Caco-2 (cell line): ENCODE data around the gene WEE2. TPM values are rescaled to one million over a fixed set of nuclear protein-coding genes. Genes with fewer than 3 reads are reported as not detected.

ENCODE experiments used
- BruUV-seq: library from RNA; stranded (reverse); fragments of 400-500 nt; replicated peaks from 2 replicates; lab custom pipeline; 2021; lab: Mats Ljungman, UMichigan
- CTCF ChIA-PET: fragments of 300-600 bp; sonication (Branson Sonifier 250); formaldehyde crosslinking; loops from one replicate; lab custom pipeline; 2022; ENCODE audit warnings: antibody characterized with exemption; lab: Charles Lee
- POLR2A ChIA-PET: fragments of 300-600 bp; sonication (Branson Sonifier 250); formaldehyde crosslinking; loops from one replicate; lab custom pipeline; 2022; ENCODE audit warnings: antibody characterized with exemption; lab: Charles Lee
- DNase-seq, 2 experiments: peaks; one replicate each; pipeline versions ENCODE4 v3.0.0 to v3.0.0-alpha.2; 2020 to 2022
- H3K27me3 ChIP-seq: replicated peaks from 2 replicates; pipeline ENCODE4 v1.6.0; 2011; ENCODE audit warnings: low read length; ENCODE audit not compliant: control insufficient read depth, insufficient read depth
- H3K36me3 ChIP-seq: 2 replicates; pipeline ENCODE4 v1.5.1; 2011; ENCODE audit warnings: low read length; ENCODE audit not compliant: control insufficient read depth, insufficient read depth
- H3K4me1 ChIP-seq: fragments of 250-450 bp; sonication (Bioruptor Pico); 2 replicates; pipeline ENCODE4 v1.5.1; 2020; ENCODE audit warnings: mild to moderate bottlenecking
- H3K4me3 ChIP-seq: 2 replicates; pipeline ENCODE4 v1.5.1; 2011; ENCODE audit warnings: low read depth, mild to moderate bottlenecking, control low read depth, low read length
- H3K9me3 ChIP-seq: fragments of 250-450 bp; sonication (Bioruptor Pico); 2 replicates; pipeline ENCODE4 v1.5.1; 2020; ENCODE audit warnings: mild to moderate bottlenecking, moderate library complexity
- H3K27ac Mint-ChIP-seq: one replicate; pipeline ENCODE4 v1.8.0; 2022; ENCODE audit warnings: mixed read lengths; ENCODE audit not compliant: unreplicated experiment
- H3K27me3 Mint-ChIP-seq: one replicate; pipeline ENCODE4 v1.8.0; 2022; ENCODE audit warnings: mixed read lengths; ENCODE audit not compliant: insufficient read depth, unreplicated experiment
- H3K36me3 Mint-ChIP-seq: one replicate; pipeline ENCODE4 v1.8.0; 2022; ENCODE audit warnings: mild to moderate bottlenecking, mixed read lengths; ENCODE audit not compliant: insufficient read depth, unreplicated experiment
- H3K4me1 Mint-ChIP-seq: one replicate; pipeline ENCODE4 v1.8.0; 2022; ENCODE audit warnings: low read depth, mixed read lengths; ENCODE audit not compliant: unreplicated experiment
- H3K4me3 Mint-ChIP-seq: one replicate; pipeline ENCODE4 v1.8.0; 2022; ENCODE audit warnings: mild to moderate bottlenecking, moderate library complexity, mixed read lengths; ENCODE audit not compliant: unreplicated experiment
- H3K9me3 Mint-ChIP-seq: one replicate; pipeline ENCODE4 v1.8.0; 2022; ENCODE audit warnings: mixed read lengths; ENCODE audit not compliant: unreplicated experiment
- CTCF ChIP-seq, 2 experiments: fragments of 200-600 bp in 1 of 2; IDR thresholded peaks; 1 replicate in 1 of 2; 2 replicates in 1 of 2; pipeline versions ENCODE4 v1.5.1 to v1.8.0; 2011 to 2022; ENCODE audit warnings: antibody characterized with exemption in 1 of 2, control low read depth in 1 of 2, inconsistent platforms in 1 of 2, low read depth in 1 of 2, low read length in 1 of 2, mild to moderate bottlenecking in 1 of 2, moderate library complexity in 1 of 2; ENCODE audit not compliant: insufficient read depth in 1 of 2, severe bottlenecking in 1 of 2, unreplicated experiment in 1 of 2
- intact Hi-C: fragments of 100-400 bp; cut with micrococcal nuclease; formaldehyde crosslinking; loops from one replicate; pipeline ENCODE4 v1.10.0; 2022; ENCODE audit not compliant: unreplicated experiment
- total RNA-seq: library from RNA; stranded (reverse); gene quantifications from 2 replicates; pipeline ENCODE4 v1.2.3, GENCODE V29; 2022

WEE2 gene
- total RNA-seq, 1 experiment from 2014 or later, result 1.0 TPM

- CTCF ChIA-PET, result no interaction called here
- H3K27ac Mint-ChIP-seq, result no peak overlapping the region
These were observed 11.8 kb upstream of the WEE2 start for GRCh38 chr7:141696348-141696747.

GRCh38 chr7:141697211-141697871, 10.8 kb upstream of the WEE2 start:
- no peaks in the 10 kb centered on the region for H3K27me3 ChIP-seq
- peaks cover 5% of the 10 kb centered on the region; the same call in 1 of the 2 replicates for H3K4me1 ChIP-seq
- Mint-ChIP-seq H3K9me3 (no peaks in the 10 kb centered on the region), H3K27me3 (no peaks in the 10 kb centered on the region), H3K27ac (no peak overlapping the region), H3K36me3 (no peaks in the 10 kb centered on the region), H3K4me1 (peaks cover 15% of the 10 kb centered on the region), H3K4me3 (no peak overlapping the region)
- no peak for DNase-seq
- ChIA-PET CTCF (no interaction called here), POLR2A (no interaction called here)
- H3K4me3 ChIP-seq, result no peak overlapping the region
- TF ChIP-seq CTCF (IDR thresholded peaks at IDR 0.05; ENCODE audit: insufficient read depth in 1 of 2, low read depth in 1 of 2, low read length in 1 of 2, severe bottlenecking in 1 of 2, unreplicated experiment in 1 of 2), result no peak
- H3K9me3 ChIP-seq, result no peaks in the 10 kb centered on the region
- BruUV-seq, result no TSS peak
- H3K36me3 ChIP-seq, result no peaks in the 10 kb centered on the region; the same call in 1 of the 2 replicates
- intact Hi-C loops, result no loop called here

More at GRCh38 chr7:141696348-141696747, 11.8 kb upstream of the WEE2 start:
- no TSS peak for BruUV-seq
- intact Hi-C loops, result no loop called here
- H3K36me3 Mint-ChIP-seq, result no peaks in the 10 kb centered on the region
- Histone ChIP-seq H3K36me3 (no peaks in the 10 kb centered on the region; the same call in 1 of the 2 replicates), H3K4me3 (no peak overlapping the region), H3K4me1 (peaks cover 5% of the 10 kb centered on the region; the same call in 1 of the 2 replicates), H3K27me3 (no peaks in the 10 kb centered on the region), H3K9me3 (no peaks in the 10 kb centered on the region)
- DNase-seq, result no peak
- POLR2A ChIA-PET, result no interaction called here
- no peaks in the 10 kb centered on the region for H3K27me3 Mint-ChIP-seq
- H3K4me3 Mint-ChIP-seq, result no peak overlapping the region
- H3K4me1 Mint-ChIP-seq, result peaks cover 15% of the 10 kb centered on the region
- no peak for TF ChIP-seq CTCF (IDR thresholded peaks at IDR 0.05; ENCODE audit: insufficient read depth in 1 of 2, low read depth in 1 of 2, low read length in 1 of 2, severe bottlenecking in 1 of 2, unreplicated experiment in 1 of 2)
- H3K9me3 Mint-ChIP-seq, result no peaks in the 10 kb centered on the region

- no TSS peak for BruUV-seq
- intact Hi-C loops, result no loop called here
- POLR2A ChIA-PET, result no interaction called here
- no peak for DNase-seq
- Mint-ChIP-seq H3K4me3 (no peak overlapping the region), H3K36me3 (no peaks in the 10 kb centered on the region), H3K9me3 (no peaks in the 10 kb centered on the region), H3K4me1 (peaks cover 15% of the 10 kb centered on the region), H3K27me3 (no peaks in the 10 kb centered on the region), H3K27ac (no peak overlapping the region)
- Histone ChIP-seq H3K4me1 (peaks cover 15% of the 10 kb centered on the region), H3K4me3 (no peak overlapping the region), H3K9me3 (no peaks in the 10 kb centered on the region), H3K36me3 (no peaks in the 10 kb centered on the region; the same call in 1 of the 2 replicates), H3K27me3 (no peaks in the 10 kb centered on the region)
- no peak for TF ChIP-seq CTCF (IDR thresholded peaks at IDR 0.05; ENCODE audit: insufficient read depth in 1 of 2, low read depth in 1 of 2, low read length in 1 of 2, severe bottlenecking in 1 of 2, unreplicated experiment in 1 of 2)
- CTCF ChIA-PET, result no interaction called here
These were observed 9.7 kb upstream of the WEE2 start for GRCh38 chr7:141698247-141699015.
